Fibroblast of skin of abdomen (primary cell): ENCODE results near the gene CBX7.

Source experiments
- DNase-seq: peaks from one replicate; pipeline ENCODE4 v3.0.0-alpha.2; 2013

Gene CBX7

DNA sequence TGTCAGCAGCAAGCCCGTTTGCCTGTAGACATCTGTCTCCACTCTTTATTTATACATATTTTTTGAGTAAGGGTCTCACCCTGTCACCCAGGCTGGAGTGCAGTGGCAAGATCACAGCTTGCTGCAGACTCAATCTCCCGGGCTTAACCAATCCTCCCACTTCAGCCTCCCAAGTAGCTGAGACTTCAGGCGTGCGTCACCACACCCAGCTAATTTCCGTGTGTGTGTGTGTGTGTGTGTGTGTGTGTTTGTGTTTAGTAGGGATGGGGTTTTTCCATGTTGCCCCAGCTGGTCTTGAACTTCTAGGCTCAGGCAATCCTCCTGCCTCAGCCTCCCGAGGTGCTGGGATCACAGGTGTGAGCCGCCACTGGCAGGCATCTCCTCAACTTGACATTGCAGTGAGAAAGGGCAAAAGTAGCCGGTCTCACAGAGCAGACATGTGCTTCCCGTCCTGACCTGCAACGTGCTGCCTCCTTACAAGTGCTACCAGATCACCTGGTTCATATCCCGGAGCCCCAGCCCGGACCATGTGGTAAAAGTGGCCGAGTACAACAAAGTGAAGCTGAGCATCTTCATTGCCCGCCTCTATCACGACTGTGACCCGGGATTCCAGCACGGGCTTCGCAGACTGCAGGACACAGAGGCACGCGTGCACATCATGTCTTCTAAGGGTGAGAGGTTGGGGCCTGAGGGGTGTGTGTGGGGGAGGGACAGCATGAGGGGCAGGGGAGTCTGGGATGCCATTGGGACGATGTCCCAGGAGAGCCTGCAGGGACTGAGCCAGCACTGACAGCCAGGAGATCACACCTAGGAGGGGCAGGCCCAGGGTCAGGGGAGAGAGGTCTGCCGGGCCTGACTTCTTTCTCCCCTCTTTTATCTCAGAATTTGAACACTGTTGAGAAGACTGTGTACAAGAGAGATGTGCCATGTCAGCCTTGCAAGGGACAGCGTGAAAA lies 61.1 kb downstream of the CBX7 start:
- DNase-seq: no peak

DNA sequence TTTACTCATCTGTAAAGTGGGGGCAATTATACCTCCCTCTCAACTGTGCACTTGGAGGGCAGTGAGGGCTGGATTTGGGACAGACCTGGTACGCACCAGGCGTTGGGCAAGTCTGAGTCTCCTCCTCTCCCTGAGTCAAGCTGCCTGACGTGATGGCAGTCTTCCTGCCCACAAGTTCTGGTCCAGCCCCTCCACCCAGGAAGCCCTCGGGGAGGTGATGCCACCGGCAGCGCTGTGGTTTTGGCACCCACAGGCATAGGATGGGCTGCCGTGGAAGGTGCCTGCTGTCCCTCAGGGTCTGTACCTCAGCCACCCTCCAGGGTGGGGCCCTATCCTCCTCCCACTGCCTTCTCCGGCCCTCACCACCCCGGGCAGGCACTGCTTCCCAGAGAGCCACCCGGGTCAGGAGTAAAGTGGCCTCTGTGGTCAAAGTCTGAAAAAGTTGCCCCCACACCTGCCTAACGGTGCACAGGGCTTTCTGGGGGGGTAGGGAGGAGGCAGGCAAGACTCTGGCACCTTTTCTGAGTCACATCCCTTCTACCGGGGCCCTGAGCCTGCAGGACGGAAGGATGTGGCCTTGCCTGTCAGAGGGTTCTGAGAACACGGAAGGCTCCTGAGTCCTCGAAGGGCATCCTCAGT lies 61.9 kb downstream of the CBX7 start:
- no peak for DNase-seq

DNA sequence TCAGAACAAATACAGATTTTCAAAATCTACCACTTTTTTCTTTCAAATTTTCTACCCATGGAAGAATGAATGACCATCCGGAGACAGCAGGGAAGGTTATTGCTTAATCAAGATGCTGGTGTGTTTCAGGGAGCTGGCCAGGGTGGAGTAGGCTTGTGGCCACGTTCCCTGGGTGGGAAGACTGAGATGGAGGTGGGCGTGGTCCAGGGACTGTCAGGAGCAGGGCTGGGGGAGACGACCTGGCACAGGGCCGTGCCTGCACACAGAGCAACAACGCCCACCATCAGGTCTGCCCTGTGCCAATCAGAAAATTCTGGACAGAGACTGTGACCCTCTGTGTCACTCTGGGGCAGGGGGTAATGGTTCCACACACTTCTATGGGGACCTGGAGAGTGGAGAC lies 62.6 kb downstream of the CBX7 start:
- DNase-seq: no peak

DNA sequence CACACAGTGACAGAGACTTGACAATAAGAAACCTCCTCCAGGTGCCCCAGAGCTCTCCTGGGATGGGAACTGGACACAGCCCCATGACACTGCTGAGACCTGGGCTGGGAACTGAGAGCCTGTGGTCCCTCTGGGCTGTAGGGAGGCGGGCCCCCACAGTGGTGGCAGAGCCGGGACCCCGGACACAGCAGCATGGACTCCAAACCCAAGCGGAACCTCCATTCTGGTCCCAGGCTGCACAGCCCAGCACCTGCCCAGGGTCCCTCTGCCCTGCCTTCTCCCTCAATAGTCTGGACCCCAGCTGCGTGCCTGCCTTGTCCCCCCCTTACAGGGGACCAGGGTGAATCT lies 63.8 kb downstream of the CBX7 start:
- DNase-seq: no peak

DNA sequence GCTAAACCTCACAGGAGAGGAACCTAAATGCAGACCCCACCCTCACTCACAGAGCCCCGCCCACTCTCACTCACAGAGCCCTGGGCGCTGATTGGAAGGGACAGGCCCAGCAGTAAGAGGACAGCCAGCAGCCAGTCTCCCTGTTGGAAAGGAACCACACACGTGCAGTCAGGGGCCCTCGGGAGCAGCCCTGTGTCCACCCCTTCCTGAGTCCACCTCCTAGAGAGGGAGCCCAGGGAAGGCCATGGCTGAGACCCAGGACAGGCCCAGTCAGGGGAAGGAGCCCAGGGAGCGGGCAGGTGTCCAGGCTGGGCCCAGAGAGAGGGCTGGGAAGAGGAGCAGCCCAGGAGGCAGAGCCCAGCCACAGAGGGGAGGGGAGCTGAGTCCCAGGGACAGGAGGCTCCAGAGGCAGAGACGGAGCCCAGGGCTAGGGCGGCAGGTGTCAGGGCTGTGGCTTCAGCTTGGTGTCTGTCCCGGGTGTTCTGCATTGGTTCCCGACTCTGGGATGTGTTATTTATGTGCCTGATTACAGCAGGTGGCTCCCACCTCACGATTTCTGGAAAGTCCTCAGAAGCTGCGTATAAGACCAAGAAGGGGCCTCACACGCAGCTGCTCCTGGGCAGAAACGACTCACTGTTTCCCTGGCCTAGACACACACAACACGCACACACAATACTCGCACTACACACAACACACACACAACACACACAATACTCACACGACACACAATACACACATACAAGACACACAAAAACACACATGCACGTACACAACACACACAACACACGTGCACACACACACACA lies 64.4 kb downstream of the CBX7 start:
- no peak for DNase-seq

DNA sequence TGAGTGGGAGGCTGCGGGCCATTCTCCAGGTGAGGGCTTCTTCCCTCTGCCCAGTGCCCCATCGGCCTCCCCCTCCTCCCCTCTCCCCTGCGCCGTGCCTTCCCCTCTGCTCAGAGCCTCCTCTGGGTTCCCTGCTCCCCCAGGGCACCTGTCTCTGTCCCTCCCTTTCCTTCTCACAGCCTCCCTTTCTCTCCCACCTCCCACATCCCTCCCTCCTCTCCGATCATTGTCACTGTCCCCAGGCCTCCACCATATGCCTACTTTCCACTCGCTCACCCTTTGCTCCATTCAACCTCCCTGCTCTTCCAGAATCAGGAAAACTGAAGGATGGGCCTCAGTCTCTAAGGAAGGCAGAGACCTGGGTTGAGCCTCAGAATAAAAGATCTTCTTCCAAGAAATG lies 65.4 kb downstream of the CBX7 start:
- no peak for DNase-seq

DNA sequence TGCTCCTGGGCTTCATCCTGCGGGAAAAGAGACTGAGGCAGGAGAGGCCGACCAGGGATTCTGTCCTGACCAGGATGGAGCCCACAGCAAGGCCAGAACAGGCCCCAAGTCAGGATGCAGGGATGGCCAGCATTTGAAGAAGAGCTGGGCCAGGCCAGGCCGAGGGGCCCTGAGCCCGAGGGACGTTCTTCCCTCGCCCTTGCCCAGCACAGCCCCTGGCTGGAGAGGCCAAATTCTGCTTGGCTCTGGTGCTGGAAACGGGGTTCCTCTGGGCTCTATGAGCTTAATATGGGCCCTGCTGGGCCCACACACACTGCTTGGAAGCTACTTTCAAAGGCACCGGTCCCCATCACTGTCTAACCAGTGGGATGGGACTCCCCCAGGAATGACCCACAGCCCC lies 67.8 kb downstream of the CBX7 start:
- DNase-seq: no peak

DNA sequence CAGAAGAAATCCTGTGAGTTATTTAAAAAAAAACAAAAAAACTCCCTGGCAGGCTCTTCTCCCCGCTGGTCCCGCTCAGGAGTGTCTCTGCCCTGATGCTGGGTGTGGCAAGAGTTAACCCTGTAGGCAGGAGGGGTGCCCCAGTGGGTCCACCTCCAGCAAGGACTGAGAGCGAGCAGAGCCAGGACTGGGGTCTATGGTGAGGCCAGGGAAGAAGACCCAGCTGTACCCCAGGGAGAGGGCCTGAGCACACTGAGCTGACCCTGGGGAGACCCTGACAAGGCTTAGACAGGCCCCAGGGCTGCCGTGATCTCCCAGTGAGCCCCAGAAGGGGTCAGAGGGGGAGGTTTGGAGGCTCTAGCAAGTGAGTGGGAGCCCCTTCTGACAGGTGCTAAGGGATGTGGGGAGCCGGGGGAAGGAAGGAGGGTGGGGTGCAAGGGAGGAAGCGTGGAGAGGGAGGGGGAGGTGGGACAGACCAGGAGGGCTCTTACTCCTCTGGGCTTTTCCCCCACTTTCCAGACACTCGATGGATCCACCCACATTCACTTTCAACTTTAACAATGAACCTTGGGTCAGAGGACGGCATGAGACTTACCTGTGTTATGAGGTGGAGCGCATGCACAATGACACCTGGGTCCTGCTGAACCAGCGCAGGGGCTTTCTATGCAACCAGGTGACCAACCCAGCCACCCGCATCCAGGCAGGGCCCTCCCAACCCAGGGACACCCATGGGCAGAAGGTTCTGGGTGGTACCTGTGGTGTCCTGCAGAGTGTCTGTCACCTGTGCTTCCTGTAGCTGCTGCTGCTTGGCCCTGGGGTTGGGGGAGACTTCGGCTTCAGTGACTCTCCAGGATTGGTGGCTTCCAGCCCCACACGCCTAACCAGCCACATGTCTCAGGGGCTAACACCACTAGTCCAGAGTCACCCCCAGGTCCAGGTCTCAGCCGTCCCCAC lies 69.0 kb downstream of the CBX7 start:
- DNase-seq: no peak

DNA sequence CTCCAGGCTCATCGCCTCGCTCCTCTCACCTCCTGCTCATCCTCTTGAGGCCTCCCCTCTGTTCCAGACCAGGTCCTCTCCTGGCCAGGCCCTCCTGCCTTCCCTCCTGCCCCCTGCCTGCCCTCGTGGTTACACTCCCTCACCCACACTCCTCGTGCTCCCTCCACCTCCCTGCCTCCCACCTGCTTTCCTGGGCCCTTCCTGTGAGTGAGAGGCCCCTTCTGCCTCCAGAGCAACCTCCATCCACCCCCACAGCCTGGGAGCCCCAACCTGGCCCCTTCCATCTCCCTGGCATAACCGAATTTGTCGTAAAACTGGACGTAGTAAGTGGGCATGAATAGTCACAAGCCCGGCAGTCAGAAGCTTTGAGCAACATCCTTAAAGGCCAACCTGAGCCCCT lies 70.9 kb downstream of the CBX7 start:
- DNase-seq: no peak

DNA sequence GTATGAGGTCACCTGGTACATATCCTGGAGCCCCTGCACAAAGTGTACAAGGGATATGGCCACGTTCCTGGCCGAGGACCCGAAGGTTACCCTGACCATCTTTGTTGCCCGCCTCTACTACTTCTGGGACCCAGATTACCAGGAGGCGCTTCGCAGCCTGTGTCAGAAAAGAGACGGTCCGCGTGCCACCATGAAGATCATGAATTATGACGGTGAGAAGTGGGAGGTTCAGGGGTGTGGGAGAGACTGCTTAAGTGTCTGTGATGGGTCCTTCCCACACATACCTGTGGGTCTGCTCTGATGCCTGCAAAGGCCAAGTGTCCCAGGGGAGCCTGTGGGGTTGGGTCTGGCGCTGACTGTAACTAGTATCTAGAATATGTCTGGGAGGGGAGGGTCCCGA lies 71.5 kb downstream of the CBX7 start:
- DNase-seq: no peak
